ENCODE data around the gene FAM174C.

Gene FAM174C

DNA sequence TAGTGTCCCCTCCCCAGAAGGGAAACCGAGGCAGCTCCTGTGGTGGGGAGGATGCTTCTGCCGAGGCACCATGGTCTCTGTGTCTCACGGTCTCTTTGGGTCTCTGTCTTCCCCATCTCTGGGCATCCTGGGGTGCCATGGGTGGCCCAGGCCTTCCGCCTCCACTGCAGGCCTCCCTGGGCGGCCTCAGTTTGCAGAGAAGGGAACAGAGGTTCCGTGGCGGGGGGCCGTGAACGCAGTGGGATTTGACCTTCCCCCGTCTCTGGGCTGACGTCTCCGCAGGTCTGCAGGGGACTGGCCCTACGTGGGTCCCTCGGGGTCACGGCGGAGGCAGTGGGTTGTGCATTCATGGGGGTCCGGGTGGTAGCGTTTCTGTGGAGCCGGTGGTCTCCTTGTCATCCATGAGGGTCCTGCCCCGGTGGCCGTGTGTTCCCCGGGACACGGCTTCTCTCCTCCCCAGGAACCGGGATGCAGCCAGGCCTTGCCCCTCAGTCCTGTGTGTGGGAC lies 14.9 kb downstream of the FAM174C start:
- H3K9ac ChIP-seq (ENCODE audit: low read length): no peak overlapping the region
- H3K4me3 ChIP-seq (ENCODE audit: insufficient read depth, low read length, poor library complexity, severe bottlenecking): no peak overlapping the region
- H3K4me2 ChIP-seq (ENCODE audit: low read depth, low read length, poor library complexity, severe bottlenecking): no peak overlapping the region
- H3K27me3 ChIP-seq (ENCODE audit: low read length): peaks cover 4% of the 10 kb centered on the region; the same call in 1 of the 2 replicates
- H3K27ac ChIP-seq (ENCODE audit: low read depth, low read length): no peak overlapping the region
- TF ChIP-seq, protein P1, sequence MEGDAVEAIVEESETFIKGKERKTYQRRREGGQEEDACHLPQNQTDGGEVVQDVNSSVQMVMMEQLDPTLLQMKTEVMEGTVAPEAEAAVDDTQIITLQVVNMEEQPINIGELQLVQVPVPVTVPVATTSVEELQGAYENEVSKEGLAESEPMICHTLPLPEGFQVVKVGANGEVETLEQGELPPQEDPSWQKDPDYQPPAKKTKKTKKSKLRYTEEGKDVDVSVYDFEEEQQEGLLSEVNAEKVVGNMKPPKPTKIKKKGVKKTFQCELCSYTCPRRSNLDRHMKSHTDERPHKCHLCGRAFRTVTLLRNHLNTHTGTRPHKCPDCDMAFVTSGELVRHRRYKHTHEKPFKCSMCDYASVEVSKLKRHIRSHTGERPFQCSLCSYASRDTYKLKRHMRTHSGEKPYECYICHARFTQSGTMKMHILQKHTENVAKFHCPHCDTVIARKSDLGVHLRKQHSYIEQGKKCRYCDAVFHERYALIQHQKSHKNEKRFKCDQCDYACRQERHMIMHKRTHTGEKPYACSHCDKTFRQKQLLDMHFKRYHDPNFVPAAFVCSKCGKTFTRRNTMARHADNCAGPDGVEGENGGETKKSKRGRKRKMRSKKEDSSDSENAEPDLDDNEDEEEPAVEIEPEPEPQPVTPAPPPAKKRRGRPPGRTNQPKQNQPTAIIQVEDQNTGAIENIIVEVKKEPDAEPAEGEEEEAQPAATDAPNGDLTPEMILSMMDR (IDR thresholded peaks at IDR 0.05; ENCODE audit: insufficient read depth, low read length, poor library complexity, severe bottlenecking): no peak
- no peak for TF ChIP-seq EZH2phosphoT487 (conservative IDR thresholded peaks at IDR 0.05; ENCODE audit: low read length)
- no peaks in the 10 kb centered on the region for H3K36me3 ChIP-seq (ENCODE audit: low read length)
- no peaks in the 10 kb centered on the region for H3F3A ChIP-seq (ENCODE audit: insufficient read depth)
- no peak overlapping the region for H2AFZ ChIP-seq (ENCODE audit: low read depth, low read length, severe bottlenecking)
- H3K9me2 ChIP-seq (replicated peaks; ENCODE audit: insufficient read depth, low read length): no peaks in the 10 kb centered on the region
- no peaks in the 10 kb centered on the region for H3K9me3 ChIP-seq (ENCODE audit: insufficient read depth, low read length)
- H4K20me1 ChIP-seq (ENCODE audit: low read depth, low read length): no peaks in the 10 kb centered on the region
- H3K79me2 ChIP-seq (ENCODE audit: insufficient read depth, low read length): no peaks in the 10 kb centered on the region

DNA sequence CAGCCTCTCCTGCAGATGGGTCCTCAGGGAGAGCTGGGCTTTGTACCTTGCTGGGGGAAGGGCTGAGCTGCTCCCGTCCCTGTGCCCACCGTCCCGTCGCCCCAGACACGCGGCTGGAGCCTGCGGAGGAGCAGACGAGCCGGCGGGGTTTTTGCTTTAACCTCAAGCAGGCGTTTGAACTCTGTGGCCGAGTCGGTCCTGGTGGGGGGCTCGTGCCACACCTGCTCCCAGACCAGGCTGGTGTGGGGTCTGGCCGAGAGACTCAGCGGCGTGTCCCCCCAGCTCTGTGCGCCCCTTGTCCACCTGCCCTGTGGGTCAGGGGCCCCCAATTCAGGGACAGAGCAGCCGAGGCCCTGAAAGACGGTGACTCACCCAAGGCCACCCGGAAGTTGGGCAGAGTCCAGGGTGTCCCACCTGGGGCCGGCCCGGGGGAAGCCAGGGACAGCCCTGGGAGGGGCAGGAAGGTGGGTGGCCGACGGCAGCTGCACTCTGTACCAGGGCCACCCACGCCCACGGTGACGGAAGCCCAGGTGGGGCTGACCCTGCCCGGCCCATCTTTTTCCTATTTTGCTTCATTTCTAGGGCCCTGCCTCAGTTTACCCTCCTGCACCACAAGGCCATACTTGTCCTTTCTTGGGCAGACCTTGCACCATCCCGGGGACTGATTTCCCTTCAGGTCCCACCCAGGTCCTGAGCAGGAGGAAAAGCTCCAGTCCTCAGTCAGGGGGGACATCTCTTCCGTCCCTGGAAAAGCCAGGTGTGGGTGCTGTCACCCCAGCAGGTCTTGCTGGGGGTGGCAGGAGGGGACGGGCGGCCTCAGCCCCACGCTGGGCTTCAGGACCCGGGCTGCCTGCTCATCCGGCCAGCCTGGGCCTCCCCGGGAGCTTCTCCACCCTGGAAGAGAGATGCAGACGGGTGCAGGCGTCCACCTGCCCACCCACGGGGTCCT lies 15.6 kb downstream of the FAM174C start:
- Histone ChIP-seq H3K4me2 (ENCODE audit: low read depth, low read length, poor library complexity, severe bottlenecking) (no peak overlapping the region), H3K27ac (ENCODE audit: low read depth, low read length) (no peak overlapping the region), H3K27me3 (ENCODE audit: low read length) (peaks cover 4% of the 10 kb centered on the region; the same call in 1 of the 2 replicates), H3K9me3 (ENCODE audit: insufficient read depth, low read length) (no peaks in the 10 kb centered on the region), H2AFZ (ENCODE audit: low read depth, low read length, severe bottlenecking) (no peak overlapping the region), H3K9ac (ENCODE audit: low read length) (no peak overlapping the region), H3K9me2 (replicated peaks; ENCODE audit: insufficient read depth, low read length) (no peaks in the 10 kb centered on the region), H3K4me3 (ENCODE audit: insufficient read depth, low read length, poor library complexity, severe bottlenecking) (no peak overlapping the region), H3K36me3 (ENCODE audit: low read length) (no peaks in the 10 kb centered on the region), H3K79me2 (ENCODE audit: insufficient read depth, low read length) (no peaks in the 10 kb centered on the region), H4K20me1 (ENCODE audit: low read depth, low read length) (no peaks in the 10 kb centered on the region), H3F3A (ENCODE audit: insufficient read depth) (no peaks in the 10 kb centered on the region)
- TF ChIP-seq EZH2phosphoT487 (conservative IDR thresholded peaks at IDR 0.05; ENCODE audit: low read length): no peak
- TF ChIP-seq, protein P1 (IDR thresholded peaks at IDR 0.05; ENCODE audit: insufficient read depth, low read length, poor library complexity, severe bottlenecking): no peak

DNA sequence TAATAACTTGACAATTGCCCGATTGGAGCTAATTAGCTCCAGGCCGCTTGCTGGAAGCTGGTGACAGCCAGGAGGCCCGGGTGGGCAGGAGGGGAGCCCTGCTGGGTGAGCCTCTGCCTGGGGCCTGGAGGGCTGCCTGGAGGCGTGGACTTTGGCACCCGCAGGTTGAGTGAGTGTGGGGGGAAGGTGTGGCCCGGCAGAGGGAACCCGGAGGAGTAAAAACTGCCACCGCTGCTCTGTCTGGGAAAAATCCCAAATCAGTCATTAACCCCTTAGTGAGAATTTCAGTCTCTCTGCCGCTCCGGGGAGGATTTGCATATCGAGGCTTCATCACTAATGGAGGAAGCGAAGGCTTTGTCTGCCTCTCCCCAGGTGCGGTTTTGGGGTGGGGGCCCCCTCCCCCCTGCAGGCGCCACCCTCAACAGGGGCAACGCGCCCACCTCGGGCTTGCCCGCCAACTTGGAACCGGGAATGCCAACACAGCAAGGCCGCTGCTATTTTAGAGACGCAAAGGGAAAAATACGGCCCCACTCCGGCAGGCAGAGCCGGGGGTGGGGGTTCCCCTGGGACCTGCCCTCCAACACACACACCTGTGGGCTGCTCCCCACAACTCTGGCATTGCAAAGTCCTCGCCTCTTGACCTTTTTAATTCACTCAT lies 16.6 kb downstream of the FAM174C start:
- Histone ChIP-seq H3K9me3 (ENCODE audit: insufficient read depth, low read length) (no peaks in the 10 kb centered on the region), H3F3A (ENCODE audit: insufficient read depth) (no peaks in the 10 kb centered on the region), H3K4me3 (ENCODE audit: insufficient read depth, low read length, poor library complexity, severe bottlenecking) (no peak overlapping the region), H3K9ac (ENCODE audit: low read length) (no peak overlapping the region), H3K79me2 (ENCODE audit: insufficient read depth, low read length) (no peaks in the 10 kb centered on the region), H3K27ac (ENCODE audit: low read depth, low read length) (no peak overlapping the region), H3K4me2 (ENCODE audit: low read depth, low read length, poor library complexity, severe bottlenecking) (no peak overlapping the region), H2AFZ (ENCODE audit: low read depth, low read length, severe bottlenecking) (no peak overlapping the region), H3K27me3 (ENCODE audit: low read length) (peaks cover 4% of the 10 kb centered on the region; the same call in 1 of the 2 replicates), H4K20me1 (ENCODE audit: low read depth, low read length) (no peaks in the 10 kb centered on the region), H3K9me2 (replicated peaks; ENCODE audit: insufficient read depth, low read length) (no peaks in the 10 kb centered on the region), H3K36me3 (ENCODE audit: low read length) (no peaks in the 10 kb centered on the region)
- TF ChIP-seq EZH2phosphoT487 (conservative IDR thresholded peaks at IDR 0.05; ENCODE audit: low read length): no peak
- TF ChIP-seq, protein P1 (IDR thresholded peaks at IDR 0.05; ENCODE audit: insufficient read depth, low read length, poor library complexity, severe bottlenecking): no peak
